ENCODE data around the gene FOXL1.

Gene FOXL1

GRCh38 chr16:86580791-86581170 is 2.4 kb downstream of the FOXL1 start:
- Histone ChIP-seq H3K4me3 (ENCODE audit: low read length) (no peak overlapping the region), H4K20me1 (ENCODE audit: control insufficient read depth, insufficient read depth, low read depth, low read length) (no peaks in the 10 kb centered on the region), H3K36me3 (ENCODE audit: control insufficient read depth, low read length) (no peaks in the 10 kb centered on the region), H3K27ac (ENCODE audit: low read depth, low read length) (no peak overlapping the region), H3K4me2 (ENCODE audit: low read length) (no peak overlapping the region), H3F3A (ENCODE audit: control insufficient read depth, insufficient read depth) (no peaks in the 10 kb centered on the region), H3K9me3 (ENCODE audit: control insufficient read depth, insufficient read depth, low read length) (no peaks in the 10 kb centered on the region), H3K4me1 (ENCODE audit: control insufficient read depth, low read length) (no peaks in the 10 kb centered on the region), H3K9me2 (replicated peaks; ENCODE audit: control insufficient read depth, low read length) (no peaks in the 10 kb centered on the region), H3K79me2 (ENCODE audit: control insufficient read depth, low read length) (no peaks in the 10 kb centered on the region), H3K27me3 (ENCODE audit: control insufficient read depth, low read length) (no peaks in the 10 kb centered on the region)
- no peak for TF ChIP-seq CTCF (IDR thresholded peaks at IDR 0.05; ENCODE audit: low read depth, low read length, poor library complexity, severe bottlenecking)
- TF ChIP-seq EZH2phosphoT487 (IDR thresholded peaks at IDR 0.05; ENCODE audit: borderline replicate concordance, low read length), result no peak

- H3K4me2 ChIP-seq (ENCODE audit: low read length), result no peak overlapping the region
- H3K9me3 ChIP-seq (ENCODE audit: control insufficient read depth, insufficient read depth, low read length), result no peaks in the 10 kb centered on the region
- no peaks in the 10 kb centered on the region for H3K79me2 ChIP-seq (ENCODE audit: control insufficient read depth, low read length)
- no peak overlapping the region for H3K4me3 ChIP-seq (ENCODE audit: low read length)
- H3K27me3 ChIP-seq (ENCODE audit: control insufficient read depth, low read length), result no peaks in the 10 kb centered on the region
- no peaks in the 10 kb centered on the region for H3F3A ChIP-seq (ENCODE audit: control insufficient read depth, insufficient read depth)
- H4K20me1 ChIP-seq (ENCODE audit: control insufficient read depth, insufficient read depth, low read depth, low read length), result no peaks in the 10 kb centered on the region
- H3K4me1 ChIP-seq (ENCODE audit: control insufficient read depth, low read length), result no peaks in the 10 kb centered on the region
- H3K9me2 ChIP-seq (replicated peaks; ENCODE audit: control insufficient read depth, low read length), result no peaks in the 10 kb centered on the region
- H3K36me3 ChIP-seq (ENCODE audit: control insufficient read depth, low read length), result no peaks in the 10 kb centered on the region
- H3K27ac ChIP-seq (ENCODE audit: low read depth, low read length), result no peak overlapping the region
- TF ChIP-seq CTCF (IDR thresholded peaks at IDR 0.05; ENCODE audit: low read depth, low read length, poor library complexity, severe bottlenecking) (no peak), EZH2phosphoT487 (IDR thresholded peaks at IDR 0.05; ENCODE audit: borderline replicate concordance, low read length) (no peak)
These were observed 3.1 kb downstream of the FOXL1 start for GRCh38 chr16:86581458-86581857.

DNA sequence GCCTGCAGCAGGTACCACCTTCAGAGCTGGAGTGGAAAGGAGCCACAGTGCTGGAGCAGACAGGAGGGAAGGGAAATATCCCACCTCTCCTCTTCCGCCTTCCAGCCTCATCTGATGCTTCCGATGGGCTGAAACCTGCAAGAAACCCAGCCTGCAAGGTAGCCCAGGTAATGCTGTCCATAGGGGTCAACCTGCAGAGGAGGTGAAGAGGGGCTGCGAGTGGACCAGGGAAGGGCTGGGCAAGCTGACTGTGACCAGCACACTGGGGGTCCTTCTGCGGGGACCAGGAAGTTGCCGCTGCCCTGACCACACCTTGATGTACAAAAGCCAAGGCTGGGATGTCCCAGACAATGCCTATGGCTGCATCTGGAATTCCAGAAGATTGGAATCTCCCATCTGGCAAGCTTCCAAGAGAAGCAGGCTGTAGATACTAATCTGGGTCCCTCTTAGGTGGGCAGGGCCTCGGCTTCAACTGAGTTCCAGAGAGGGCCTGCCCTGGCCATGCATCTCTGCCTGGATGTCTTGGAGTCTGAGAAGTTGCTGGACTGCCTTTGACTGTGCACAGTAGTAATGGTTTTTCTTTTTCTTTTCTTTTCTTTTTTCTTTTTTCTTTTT is 5.8 kb downstream of the FOXL1 start:
- H3K27ac ChIP-seq (ENCODE audit: low read depth, low read length), result no peak overlapping the region
- TF ChIP-seq EZH2phosphoT487 (IDR thresholded peaks at IDR 0.05; ENCODE audit: borderline replicate concordance, low read length) (no peak), CTCF (IDR thresholded peaks at IDR 0.05; ENCODE audit: low read depth, low read length, poor library complexity, severe bottlenecking) (no peak)
- no peaks in the 10 kb centered on the region for H3K79me2 ChIP-seq (ENCODE audit: control insufficient read depth, low read length)
- no peaks in the 10 kb centered on the region for H3F3A ChIP-seq (ENCODE audit: control insufficient read depth, insufficient read depth)
- H3K4me1 ChIP-seq (ENCODE audit: control insufficient read depth, low read length), result no peaks in the 10 kb centered on the region
- no peaks in the 10 kb centered on the region for H3K27me3 ChIP-seq (ENCODE audit: control insufficient read depth, low read length)
- no peak overlapping the region for H3K4me2 ChIP-seq (ENCODE audit: low read length)
- H3K9me2 ChIP-seq (replicated peaks; ENCODE audit: control insufficient read depth, low read length), result no peaks in the 10 kb centered on the region
- H4K20me1 ChIP-seq (ENCODE audit: control insufficient read depth, insufficient read depth, low read depth, low read length), result no peaks in the 10 kb centered on the region
- no peaks in the 10 kb centered on the region for H3K9me3 ChIP-seq (ENCODE audit: control insufficient read depth, insufficient read depth, low read length)
- no peaks in the 10 kb centered on the region for H3K36me3 ChIP-seq (ENCODE audit: control insufficient read depth, low read length)
- no peak overlapping the region for H3K4me3 ChIP-seq (ENCODE audit: low read length)
